NCI-H748 treated with DMSO at 0.1 percent for 48 hours (cell line): ENCODE measurements around the gene PRR14L.
"Not testable (repeated sequence)": the region's sequence is repeated elsewhere in the genome, so short reads cannot be mapped to it uniquely, and the experiment has no call there.

Experiments used
- DNase-seq: peaks from one replicate; lab custom pipeline; 2025; lab: John Stamatoyannopoulos, UW

The PRR14L gene

DNA sequence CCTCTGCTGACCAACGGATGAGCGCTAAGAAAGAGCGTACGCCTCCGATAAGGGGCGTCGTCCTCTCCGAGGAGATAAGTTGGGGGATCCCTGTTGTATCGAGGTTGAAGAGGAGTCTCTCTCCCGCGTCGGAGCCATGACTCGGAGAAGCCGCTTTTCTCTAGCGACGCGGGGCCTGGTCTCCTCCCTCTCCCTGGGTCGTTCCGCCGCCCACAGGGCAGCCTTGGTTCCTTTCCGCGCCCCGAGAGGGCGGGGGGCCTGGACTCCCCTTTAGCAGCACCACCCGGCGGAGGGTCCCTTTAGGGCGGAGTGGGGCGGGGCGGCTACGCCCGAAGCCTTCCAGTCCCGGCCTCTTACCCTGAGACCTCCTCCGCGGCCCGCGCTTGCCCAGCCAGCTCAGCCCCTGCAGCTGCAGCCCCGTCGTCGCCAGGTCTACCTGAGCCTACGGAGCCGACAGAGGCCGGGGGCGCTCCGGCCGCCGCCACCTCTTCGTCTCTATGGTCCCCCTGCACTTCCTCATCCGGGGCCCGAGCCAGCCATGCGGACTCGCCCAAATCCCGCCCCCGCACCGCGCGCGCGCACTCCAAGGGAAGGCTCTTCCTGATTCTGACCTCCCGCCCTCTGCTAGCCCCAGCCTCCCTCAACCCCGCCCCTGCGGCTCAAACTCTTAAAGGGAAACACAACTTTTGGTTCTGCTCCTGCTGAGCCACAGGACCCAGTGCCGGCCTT lies at the start of gene PRR14L:
PRR14L (minus strand) TSS at position 497 of the 729 bp plus-strand sequence. CDS start 11,272 bp downstream, outside the sequence.
- peak; percentile 81 for DNase-seq

DNA sequence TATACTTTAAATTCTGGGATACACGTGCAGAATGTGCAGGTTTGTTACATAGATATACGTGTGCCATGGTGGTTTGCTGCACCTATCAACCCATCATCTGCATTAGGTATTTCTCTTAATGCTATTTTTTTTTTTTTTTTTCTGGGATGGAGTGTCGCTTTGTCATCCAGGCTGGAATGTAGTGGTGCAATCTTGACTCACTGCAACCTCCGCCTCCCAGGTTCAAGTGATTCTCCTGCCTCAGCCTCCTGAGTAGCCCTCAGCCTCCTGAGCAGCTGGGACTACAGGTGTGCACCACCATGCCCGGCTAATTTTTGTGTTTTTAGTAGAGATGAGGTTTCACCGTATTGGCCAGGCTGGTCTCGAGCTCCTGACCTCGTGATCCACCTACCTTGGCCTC lies 49.4 kb upstream of the PRR14L start:
- not testable (repeated sequence) for DNase-seq

DNA sequence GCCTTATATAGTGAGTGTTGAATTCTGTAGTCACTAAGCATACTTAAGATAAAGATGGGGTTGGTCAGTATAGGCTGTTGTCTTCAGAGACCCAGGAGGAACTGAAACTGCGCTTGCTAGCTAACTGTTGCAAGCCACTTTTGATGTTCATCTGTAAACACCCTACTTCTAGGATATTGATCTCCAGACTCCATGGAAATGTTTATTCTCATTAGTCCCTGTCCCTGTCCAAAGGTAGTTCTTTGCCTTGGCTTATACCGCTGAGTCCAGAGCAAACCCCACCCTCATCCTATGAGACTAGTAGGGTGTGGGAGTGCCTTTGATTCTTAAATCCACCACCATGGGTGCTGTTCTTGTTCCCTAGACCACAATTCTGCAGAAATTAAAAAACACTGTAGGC lies 40.3 kb upstream of the PRR14L start:
- DNase-seq = no peak

DNA sequence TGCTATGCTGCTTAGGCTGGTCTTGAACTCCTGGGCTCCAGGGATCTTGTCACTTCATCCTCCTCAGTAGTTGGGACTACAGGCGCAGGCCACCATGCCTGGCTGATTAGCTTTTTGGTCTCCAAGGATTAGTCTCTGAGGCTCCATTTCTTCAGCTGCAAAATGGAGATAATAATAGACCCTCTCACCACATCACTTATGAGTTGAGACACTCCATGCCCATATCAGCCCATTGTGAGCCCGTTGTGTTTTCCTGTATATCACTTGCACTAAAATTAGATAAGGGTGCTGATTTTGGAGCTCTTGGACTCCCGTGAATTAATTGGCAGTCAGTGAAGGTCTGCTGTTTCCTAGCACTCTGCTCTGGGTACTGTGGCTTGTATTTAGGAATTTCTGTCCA lies 39.9 kb upstream of the PRR14L start:
- no peak for DNase-seq

DNA sequence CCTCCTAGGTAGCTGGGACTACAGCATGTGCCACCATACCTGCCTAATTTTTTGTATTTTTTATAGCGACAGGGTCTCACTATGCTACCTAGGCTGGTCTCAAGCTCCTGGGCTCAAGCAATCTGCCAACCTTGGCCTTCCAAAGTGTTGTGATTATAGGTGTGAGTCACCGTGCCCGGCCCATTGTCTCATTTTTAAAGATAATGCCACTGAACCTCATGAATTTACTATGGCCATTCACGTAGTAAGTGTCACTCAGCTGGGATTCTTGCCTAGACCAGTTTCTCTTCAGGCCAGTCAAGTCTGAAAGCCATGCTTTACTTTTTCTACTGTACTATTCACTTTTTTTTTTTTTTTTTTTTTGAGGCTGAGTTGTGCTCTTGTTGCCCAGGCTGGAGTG lies 26.3 kb upstream of the PRR14L start:
- no peak for DNase-seq

DNA sequence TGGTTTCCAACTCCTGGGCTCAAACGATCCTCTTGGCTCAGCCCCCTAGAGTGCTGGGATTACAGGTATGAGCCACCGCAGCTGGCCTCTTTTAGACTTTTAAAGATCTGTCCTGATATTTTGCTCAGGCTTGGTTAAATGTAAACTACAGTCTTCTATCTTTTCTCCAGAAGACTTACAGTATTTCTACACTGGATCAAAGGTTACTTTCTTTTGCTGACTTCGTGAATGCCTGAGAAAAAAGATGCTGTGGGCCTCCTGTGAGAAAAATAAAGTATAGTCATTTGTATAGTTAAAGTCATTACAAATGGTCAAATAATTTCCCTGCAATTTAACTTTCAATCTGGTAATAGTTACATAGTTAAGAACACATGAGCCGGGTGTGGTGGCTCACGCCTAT lies 23.5 kb upstream of the PRR14L start:
- no peak for DNase-seq

DNA sequence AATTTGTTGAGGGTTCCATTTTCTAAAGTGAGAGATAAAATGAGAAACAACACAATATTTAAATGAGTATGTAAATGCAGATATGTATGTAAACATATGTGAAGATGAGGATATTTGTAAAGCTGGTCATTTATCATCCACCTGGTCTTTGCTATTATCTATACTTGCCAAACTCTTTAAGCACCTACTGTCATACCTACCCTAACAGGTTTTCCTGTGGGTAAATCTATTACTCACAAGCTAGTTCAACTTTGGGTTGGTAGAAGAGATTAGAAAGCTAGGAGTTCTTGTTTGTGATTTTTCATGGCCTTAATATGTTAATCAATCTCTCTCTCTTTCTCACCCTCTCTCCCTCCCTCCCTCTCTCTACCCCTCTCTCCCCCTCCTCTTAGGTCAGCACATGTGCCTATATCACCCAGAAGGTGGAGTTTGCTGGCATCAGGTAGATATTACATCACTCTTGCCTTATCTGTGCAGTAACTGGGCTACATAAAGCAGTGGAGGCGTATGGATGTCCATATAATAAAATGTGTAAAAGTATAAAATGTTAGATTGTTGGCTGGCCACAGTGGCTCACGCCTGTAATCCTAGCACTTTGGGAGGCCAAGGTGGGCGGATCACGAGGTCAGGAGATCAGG lies 18.6 kb upstream of the PRR14L start:
- no peak for DNase-seq

DNA sequence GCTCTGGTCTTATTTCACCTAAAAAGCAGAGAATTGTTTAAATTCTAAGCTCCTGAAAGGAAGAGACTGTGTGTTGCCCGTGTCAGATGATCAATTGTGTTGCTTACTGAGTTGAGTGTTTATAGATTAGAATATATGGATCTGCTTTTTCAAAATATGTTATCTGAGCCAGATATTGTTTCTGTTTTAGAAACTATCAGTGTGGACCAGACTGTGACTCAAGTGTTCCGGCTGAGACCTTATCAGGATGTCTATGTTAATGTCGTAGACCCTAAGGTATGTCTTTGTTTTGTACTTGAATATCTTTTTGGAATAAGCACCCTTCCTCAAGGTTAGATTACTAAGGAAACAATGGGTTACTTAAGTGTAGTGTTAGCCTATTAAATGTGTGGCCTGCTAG lies 14.9 kb upstream of the PRR14L start:
- DNase-seq = no peak

DNA sequence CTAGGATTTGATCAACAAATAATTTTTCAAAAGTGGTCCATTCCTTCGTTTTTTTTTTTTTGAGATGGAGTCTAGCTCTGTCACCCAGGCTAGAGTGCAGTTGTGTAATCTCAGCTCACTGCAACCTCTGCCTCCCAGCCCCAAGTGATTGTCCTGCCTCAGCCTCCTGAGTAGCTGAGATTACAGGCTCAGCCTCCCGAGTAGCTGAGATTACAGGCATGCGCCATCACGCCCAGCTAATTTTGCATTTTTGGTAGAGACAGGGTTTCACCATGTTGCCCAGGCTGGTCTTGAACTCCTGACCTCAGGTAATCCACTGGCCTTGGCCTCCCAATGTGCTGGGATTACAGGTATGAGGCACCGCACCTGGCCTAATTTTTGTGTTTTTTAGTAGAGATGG lies 8.9 kb upstream of the PRR14L start:
- not testable (repeated sequence) for DNase-seq

DNA sequence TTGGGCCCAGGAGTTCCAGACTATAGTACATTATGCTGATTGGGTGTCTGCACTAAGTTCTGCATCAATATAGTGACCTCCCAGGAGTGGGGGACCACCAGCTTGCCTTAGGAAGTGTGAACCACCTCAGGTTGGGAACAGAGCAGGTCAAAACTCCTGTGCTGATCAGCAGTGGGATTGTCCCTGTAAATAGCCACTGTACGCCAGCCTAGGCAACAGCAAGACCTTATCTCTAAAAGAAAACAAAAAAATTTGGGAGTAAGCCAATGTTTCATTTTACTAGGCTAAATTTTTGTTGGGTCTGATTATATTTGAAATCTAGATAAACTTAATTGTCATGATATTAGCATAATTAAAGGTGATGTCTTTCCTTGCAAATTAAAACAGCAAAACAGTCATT lies 7.3 kb upstream of the PRR14L start:
- no peak for DNase-seq

DNA sequence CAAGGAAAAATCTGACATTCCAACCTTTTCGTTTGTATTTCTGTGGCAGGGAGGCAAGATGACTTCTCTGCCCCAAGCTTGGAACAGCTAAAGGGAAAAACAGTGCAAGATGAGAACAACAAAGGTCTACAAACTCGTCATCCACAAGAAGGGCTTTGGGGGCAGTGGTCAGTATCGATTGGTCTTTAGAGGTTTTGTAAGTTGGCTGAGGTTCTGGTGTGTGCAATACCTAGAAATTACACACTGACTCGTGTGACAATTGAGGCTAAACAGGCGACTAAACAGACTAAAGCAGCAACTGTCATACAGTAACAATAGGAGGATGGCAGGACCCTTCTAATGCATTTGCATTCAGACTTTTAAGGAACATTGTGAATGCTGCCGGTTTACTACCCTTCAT lies 4.9 kb upstream of the PRR14L start:
- no peak for DNase-seq

DNA sequence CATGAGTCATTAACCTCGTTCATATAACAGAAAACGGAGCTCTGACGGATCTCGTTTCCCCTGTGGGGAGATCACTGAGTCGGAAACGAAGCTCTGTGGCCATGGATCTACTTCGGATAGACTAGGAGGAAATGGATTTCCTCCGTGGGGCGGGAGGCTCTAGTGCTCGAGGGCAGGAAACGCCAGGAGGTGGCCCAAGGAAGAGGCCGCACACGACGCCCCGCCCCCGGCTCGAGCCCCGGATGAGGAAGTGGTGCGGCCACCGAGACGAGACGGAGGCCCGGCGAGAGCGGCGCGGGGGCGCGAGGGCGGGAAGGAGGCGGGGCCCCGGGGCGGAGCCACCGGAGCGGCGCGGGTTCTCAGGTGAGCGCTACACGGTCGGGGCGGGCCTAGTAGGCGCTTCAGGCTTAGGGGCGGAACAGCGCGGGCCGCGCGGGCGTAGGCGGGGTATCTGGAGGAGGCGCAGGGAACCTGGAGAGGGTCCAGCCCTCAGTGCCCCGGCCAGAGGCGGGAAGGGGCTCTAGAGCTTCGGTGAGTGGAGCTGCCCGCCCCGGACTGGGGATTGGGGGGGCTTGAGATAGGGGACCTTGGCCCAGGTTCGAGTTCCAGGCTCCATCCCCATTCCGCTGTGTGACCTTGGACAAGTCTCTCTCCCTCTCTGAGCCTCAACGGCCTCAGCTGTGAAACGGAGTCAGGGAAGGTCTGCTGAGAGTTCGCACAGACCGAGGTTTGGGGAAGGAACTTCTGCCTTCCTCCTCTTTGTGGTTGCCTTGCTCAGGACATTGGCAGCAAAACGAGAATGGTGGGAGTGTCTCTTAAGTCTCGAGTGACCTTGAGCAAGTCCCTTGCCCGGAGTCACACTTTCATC lies 3.9 kb upstream of the PRR14L start, which contains the start of gene DEPDC5:
DEPDC5 (plus strand) TSS at position 386 of the 868 bp plus-strand sequence. CDS start 903 bp downstream, outside the sequence.
- peak; percentile 80 for DNase-seq

DNA sequence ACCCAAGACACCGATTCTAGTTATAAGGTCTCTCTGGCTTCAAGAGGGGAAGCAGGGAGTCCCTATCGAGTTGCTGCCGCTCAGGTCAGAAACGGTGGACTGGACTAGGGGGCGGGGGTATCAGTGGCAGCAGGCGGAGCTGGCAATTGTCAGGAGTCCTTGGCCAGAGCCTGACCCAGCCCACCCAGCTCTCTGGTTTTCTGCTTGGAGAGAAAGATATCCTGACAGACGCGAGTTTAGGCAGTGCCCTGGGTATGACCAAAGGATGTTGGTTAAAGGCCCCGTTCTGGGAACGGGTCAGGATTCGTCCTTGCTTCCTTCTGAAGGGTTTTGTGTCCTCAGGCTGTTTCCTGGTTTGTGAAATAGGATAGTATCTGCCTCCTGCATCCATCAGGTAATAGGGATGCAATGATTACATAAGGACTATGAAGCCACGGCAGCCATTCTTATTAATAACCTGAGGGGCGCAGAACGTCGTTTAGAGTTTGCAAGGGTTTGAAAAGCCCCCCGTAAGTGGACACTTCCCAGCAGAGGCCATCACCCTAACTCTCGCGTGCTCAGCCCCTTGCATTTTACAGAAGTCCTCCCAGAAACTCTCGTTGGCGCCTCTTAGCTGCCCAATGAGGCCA lies 3.2 kb upstream of the PRR14L start:
- DNase-seq = peak; percentile 30

DNA sequence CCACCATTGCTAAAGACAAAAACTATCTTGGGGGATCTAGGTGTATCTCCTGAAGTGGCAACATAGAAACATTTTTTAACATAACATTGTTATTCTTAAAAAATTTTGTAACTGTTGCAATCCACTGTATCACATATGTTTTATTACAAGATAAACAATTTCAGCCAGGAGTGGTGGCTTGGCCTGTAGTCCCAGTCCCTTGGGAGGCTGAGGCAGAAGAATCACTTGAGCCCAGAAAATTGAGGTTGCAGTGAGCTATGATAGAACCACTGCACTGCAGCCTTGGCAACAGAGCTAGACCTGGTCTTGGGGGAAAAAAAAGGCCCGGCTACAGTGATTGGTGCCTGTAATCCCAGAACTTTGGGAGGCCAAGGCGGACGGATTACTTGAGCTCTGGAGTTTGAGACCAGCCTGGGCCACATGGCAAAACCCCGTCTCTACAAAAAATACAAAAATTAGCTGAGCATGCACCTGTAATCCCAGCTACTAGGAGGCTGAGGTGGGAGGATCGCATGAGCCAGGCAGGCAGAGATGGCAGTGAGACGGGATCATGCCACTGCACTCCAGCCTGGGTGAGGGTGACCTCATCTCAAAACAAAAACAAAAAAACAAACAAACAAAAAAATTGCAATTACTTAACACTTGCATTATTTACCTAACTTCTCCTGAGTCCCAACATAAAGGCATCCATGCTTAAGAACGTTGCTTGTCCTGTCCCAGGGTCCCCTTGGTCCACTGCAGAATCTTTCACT lies 2.3 kb upstream of the PRR14L start:
- no peak for DNase-seq

DNA sequence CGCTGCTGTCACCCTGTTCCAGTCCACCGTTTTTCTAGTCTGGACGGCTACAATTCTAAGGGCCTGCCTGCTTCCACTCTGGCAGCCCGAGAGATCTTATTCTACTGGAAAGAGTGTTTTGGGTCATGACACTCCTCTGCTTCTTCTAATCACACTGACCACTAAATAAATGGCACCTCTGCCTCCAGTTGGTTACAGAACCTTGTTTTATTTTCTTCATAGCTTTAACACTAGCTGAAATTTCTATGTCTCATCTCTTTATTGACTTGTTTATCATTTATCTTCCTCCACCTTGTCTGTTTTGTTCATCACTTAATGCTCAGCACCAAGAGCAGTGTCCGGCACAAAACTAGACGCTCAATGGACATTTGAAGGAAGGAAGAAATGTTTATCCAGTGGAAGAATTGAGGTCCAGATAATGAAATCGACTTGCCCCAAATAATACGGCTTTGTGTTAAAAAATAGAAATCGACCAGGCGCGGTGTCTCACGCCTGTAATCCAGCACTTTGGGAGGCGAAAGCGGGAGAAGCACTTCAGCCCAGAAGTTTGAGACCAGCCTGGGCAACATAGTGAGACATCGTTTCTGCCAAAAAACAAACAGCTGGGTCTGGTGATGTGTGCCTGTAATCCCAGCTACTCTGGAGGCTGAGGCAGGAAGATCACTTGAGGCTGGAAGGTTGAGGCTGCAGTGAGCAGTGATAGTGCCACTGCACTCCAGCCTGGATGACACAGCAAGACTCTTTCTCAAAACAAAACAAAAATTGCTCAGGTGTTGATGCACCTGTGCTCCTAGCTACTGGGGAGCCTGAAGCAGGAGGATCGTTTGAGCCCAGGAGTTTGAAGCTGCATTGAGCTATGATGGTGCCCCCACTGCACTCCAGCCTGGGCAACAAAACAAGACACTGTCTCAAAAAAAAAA lies 693 bp upstream of the PRR14L start:
- DNase-seq = no peak

DNA sequence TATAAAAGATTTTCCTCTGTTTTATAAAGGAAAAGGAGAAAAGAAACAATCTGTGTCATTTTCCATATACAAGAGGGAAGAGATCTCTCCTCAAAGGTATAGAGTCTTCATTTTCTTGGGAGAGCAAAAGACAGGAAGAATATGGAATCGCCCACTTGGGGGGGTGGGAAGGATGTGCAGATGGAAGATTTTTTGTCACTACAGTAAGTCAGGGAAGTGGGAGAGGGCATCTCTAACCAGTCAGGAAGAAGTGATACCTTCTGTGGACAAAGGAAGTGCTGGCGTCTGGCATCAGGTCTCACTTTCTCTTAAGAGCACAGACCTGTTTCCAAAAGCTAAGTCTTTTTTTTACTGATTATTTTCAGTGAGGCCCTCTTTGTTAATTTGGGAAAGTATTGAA lies 1.4 kb downstream of the PRR14L start:
- DNase-seq = no peak

DNA sequence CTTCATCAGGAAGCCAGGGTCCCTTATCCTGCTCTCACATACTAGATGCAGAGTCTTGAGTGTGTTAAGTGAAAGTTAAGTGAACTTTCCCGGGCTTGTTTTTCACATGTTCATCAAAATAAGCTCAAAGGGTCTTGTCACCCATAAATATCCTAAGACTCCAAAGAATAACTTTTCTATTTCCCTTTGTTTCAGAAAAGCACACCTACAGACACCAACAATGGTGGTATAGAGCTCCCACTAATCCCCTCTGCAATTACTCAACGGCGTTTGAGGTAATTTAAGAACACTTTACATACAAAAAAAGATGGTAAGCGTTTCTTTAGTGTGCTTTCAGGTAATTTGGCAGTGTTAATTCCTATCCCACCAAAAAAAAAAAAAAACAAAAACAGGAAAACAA lies 2.5 kb downstream of the PRR14L start:
- DNase-seq = no peak

DNA sequence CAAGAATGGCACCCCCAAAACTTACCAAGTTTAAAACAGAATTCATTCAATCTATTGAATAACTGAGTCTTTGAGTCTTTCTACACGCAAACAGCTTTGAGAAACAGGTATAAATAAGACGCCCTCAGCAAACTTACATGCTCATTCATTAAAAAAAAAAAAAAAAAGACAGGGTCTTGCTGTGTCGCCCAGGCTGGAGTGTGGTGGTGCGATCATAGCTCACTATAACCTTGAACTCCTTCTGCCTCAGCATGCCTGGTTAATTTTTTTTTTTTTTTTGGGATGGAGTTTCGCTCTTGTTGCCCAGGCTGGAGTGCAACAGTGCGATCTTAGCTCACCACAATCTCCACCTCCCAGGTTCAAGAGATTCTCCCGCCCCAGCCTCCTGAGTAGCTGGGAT lies 6.1 kb downstream of the PRR14L start:
- no peak for DNase-seq

DNA sequence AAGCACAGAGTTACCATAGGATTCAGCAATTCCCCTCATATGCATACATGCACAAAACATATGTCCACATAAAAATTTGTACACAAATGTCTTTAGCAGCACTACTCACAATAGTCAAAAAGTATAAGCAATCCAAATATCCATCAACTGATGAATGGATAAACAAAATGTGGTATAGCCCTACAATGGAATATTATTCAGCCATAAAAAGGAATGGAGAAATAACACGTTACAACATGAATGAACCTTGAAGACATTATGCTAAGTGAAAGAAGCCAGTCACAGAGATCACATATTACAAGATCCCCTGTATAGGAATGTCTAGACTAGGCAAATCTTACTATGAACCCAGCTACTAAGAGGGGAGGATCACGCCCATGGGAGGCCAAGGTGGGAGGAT lies 7.2 kb downstream of the PRR14L start:
- DNase-seq = no peak

DNA sequence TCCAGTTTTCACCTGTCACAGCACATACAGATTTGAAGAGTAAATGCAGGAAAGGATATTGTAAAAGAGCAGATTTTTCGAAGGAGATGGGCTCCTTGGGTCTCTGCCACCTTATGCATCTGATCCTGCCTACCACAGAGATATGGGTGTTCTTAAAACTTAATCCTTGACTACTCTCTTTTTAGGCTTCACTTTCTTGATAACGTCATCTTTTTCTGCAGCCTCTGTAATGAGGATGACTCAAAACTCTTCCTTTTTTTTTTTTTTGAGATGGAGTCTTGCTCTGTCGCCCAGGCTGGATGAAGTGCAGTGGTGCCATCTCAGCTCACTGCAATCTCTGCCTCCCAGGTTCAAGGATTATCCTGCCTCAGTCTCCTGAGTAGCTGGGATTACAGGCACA lies 7.8 kb downstream of the PRR14L start:
- no peak for DNase-seq
